ENCODE measurements around the gene MAP3K19.
"Not testable (repeated sequence)": the region's sequence is repeated elsewhere in the genome, so short reads cannot be mapped to it uniquely, and the experiment has no call there.

MAP3K19 gene

GRCh38 chr2:134988994-134989605, 58.1 kb downstream of the MAP3K19 start:
- DNase-seq (ENCODE audit: low read depth in 2 of 2, low spot score in 1 of 2), result no peak

- DNase-seq (ENCODE audit: low read depth in 2 of 2, low spot score in 1 of 2), result no peak
Measured at GRCh38 chr2:134985061-134985460, 62.2 kb downstream of the MAP3K19 start.

DNA sequence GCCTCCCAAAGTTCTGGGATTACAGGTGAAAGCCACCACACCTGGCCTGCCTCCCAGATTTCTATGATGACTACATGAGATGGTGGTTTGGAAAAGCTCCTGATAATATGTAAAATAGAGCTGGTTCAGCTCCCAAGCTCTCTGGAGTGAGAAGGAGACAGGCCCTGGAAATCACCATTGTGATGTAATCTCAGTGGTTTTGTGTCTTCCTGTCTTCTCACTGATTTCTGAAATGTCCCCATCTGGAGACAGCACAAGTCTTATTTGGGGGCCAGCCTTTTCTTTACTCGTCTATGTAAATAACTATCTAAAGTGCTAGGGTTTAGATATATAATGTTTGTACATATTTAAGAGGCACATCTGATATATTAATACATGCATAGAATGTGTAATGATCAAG, 64.6 kb downstream of the MAP3K19 start:
- no peak for DNase-seq (ENCODE audit: low read depth in 2 of 2, low spot score in 1 of 2)

DNA sequence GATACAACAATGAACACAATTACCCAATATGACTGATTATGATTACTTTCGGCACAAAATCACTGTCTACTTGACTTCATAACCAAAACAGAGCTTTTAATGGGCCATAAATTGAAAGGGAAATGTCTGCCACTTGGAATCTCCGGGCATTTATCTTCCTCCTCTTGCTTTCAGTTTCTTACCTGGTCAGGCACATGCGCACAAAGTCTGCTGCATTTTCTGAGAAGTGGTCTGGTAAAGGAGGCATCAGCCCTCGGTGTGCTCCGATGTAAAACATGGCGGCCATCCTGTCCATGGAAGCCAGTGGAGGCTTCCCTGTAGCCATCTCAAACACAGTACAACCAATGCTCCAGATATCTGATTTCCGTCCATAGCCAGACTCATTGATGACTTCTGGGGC, 66.6 kb downstream of the MAP3K19 start:
- no peak for DNase-seq (ENCODE audit: low read depth in 2 of 2, low spot score in 1 of 2)

DNA sequence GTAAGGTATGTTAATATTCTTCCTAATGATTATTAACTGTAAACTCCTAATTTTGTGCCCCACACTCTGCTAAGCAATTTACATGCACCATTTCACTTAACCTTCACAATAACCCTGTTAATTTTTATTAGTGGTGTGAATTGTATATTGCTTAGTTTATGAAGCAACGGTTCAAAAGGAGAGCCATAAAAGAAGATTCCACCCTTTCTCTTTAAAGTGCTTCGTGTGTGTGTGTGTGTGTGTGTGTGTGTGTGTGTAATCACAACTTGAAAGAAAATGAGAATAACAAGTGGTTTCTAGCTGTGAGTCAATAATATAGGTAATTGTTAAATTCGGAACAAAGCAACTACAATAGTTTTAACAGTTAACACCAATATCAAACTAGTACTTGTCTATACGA, 68.0 kb downstream of the MAP3K19 start:
- no peak for DNase-seq (ENCODE audit: low read depth in 2 of 2, low spot score in 1 of 2)

GRCh38 chr2:134977104-134977503, 70.1 kb downstream of the MAP3K19 start:
- DNase-seq (ENCODE audit: low read depth in 2 of 2, low spot score in 1 of 2), result not testable (repeated sequence)

DNA sequence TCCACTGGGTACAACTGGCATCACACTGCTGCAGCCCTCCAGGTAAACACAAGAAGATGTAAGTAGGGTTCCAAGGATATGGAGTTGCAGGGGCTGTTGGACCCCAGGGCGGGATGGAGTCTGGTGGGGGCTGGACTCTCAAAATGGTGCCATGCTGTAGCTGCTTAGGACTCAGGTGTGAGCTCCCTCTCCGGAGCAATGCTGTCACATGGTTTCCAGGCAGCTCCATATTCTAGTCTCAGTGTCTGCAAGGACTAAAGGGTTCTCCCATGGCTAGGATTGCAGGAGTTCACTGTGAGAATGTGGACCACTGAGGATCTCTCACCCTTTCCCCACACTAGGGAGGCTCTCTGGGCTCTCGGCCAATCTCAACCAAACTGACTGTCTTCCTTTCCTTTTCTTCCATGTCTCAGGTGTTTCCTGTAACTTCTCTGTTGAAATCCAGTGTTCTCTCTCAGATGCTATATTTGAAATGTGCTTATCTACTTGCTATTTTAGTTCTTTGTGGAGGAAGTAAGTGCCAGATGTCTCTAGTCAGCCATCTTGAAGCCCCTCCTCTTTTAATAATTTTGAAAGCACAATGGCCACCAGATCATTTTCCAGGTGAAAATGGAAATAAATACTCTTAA, 71.1 kb downstream of the MAP3K19 start:
- no peak for DNase-seq (ENCODE audit: low read depth in 2 of 2, low spot score in 1 of 2)

- DNase-seq (ENCODE audit: low read depth in 2 of 2, low spot score in 1 of 2), result no peak
Measured at GRCh38 chr2:134975281-134976009, 71.8 kb downstream of the MAP3K19 start.

DNA sequence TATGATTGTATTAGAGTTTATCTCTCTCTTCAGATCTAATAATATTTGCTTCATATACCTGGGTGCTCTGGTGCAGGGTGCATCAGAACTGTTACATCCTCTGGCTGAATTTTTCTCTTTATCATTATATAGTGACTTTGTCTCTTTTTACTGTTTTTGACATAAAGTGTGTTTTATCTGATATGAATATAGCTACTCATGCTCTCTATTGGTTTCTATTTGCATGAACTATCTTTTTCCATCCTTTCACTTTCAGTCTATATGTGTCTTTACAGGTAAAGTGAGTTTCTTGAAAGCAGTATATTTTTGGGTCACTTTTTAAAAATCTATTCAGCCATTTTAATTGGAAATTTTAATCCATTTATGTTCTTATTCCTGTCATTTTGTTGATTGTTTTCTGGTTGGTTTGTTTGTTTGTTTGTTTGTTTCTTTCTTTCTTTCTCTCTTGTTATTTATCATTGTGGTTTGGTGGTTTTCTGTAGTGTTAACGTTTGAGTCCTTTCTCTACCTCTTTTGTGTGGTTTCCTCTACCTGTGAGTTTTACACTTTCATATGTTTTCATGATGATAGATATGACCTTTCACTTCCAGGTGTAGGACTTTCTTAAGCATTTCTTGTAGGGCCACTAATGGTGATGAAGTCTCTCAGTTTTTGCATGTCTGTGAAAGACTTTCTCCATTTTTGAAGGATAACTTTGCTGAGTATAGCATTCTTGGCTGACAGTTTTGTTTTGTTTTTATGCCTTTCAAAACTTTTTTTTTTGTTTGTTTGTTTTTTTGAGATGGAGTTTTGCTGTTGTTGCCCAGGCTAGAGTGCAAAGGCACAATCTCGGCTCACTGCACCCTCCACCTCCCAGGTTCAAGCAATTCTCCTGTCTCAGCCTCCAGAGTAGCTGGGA, 73.8 kb downstream of the MAP3K19 start:
- DNase-seq (ENCODE audit: low read depth in 2 of 2, low spot score in 1 of 2), result no peak

GRCh38 chr2:134967166-134967565, 80.1 kb downstream of the MAP3K19 start:
- not testable (repeated sequence) for DNase-seq (ENCODE audit: low read depth in 2 of 2, low spot score in 1 of 2)

- no peak for DNase-seq (ENCODE audit: low read depth in 2 of 2, low spot score in 1 of 2)
Measured at GRCh38 chr2:134957477-134957876, 89.8 kb downstream of the MAP3K19 start.

- DNase-seq (ENCODE audit: low read depth in 2 of 2, low spot score in 1 of 2), result no peak
Measured at GRCh38 chr2:134955744-134956143, 91.5 kb downstream of the MAP3K19 start.

GRCh38 chr2:134954065-134954464, 93.2 kb downstream of the MAP3K19 start:
- no peak for DNase-seq (ENCODE audit: low read depth in 2 of 2, low spot score in 1 of 2)

- DNase-seq (ENCODE audit: low read depth in 2 of 2, low spot score in 1 of 2), result no peak
Measured at GRCh38 chr2:134952608-134953007, 94.6 kb downstream of the MAP3K19 start.

DNA sequence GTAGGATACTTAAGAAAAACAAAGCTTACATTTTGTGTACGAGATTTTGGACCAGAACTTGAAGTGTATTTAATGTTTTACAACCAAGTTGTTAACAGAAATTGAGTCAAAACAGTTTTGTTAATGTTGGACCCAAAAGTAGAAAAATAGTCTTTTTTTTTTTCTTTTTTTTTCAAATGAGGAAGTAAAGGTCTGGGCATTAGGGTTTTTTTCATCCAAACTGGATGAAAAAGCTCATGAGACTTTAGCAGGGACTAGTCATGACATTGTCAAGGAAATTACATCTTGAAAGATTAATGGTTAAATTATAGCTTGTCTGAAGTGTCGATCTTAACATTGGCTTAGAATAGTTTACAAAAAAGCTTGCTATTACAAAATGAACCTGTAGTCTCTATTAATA, 96.4 kb downstream of the MAP3K19 start:
- DNase-seq (ENCODE audit: low read depth in 2 of 2, low spot score in 1 of 2), result no peak

GRCh38 chr2:134949981-134950708, 97.1 kb downstream of the MAP3K19 start:
- no peak for DNase-seq (ENCODE audit: low read depth in 2 of 2, low spot score in 1 of 2)

DNA sequence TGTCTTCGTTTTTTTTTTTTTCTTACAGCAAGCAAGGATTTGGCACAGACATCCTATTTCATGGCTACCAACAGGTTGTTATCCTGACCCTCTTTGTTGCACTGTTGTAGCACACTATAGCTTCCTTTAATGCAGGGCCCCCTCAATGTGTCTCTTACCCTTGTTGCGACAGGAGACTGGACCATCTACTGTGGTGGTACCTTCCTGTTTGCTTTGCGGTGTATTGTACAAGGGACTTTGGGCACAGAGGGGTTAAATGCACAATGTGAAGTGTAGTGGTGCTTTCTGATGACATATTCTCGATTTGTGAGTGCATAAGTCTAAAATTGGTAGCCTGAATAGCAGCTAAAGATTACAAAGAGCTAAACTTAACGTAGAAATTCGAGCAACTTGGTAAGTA, 101.2 kb downstream of the MAP3K19 start:
- DNase-seq (ENCODE audit: low read depth in 2 of 2, low spot score in 1 of 2), result no peak

DNA sequence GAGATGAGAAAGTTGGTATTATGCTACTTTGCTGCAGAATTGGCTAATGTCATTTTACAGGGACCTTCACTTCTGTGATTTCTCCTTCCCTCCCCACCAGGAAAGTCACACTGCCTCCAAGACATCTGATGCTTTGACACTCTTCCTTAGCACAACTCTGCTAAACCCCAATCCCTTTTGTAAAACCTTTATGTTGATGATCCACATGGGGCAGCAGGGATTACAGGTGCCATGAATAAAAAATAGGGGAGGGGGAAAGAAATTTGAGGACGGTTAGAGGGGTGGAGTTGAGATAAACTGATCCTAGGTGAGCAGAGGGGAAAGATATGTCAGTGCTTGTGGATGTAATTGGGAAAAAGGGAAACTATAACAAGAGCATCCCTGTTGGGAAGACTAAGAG, 102.3 kb downstream of the MAP3K19 start:
- no peak for DNase-seq (ENCODE audit: low read depth in 2 of 2, low spot score in 1 of 2)

DNA sequence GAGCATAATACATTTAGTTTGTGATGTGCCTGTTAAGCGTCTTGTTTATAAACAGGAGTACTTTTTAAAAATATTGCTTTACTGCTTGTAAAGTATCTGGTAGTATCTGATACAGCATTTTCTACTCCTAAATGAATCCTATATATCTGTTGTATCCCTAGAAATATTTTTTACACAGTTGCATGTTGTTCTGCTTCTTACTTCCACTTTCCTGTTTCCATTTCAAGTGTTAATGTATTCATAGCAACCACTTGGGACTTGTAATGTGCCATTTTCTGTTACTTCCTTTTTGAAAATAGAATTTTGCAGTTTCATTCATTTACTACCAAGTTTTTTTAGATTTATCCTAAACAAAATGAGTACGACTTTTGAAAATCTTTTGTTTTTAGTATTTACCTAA, 103.7 kb downstream of the MAP3K19 start:
- no peak for DNase-seq (ENCODE audit: low read depth in 2 of 2, low spot score in 1 of 2)

DNA sequence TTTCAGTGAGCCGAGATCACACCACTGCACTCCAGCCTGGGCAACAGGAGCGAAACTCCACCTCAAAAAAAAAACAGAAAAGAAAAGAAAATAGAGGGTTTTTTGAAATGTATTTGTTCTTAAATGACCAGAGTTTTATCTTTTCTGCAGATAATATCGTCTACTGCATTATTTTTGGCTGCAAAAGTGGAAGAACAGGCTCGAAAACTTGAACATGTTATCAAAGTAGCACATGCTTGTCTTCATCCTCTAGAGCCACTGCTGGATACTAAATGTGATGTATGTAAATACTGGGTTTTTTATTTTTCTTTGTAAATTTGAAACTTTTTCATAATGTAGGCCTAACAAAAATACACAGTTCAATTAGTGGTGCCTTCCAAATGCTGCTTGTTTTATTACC, 110.6 kb downstream of the MAP3K19 start:
- no peak for DNase-seq (ENCODE audit: low read depth in 2 of 2, low spot score in 1 of 2)

DNA sequence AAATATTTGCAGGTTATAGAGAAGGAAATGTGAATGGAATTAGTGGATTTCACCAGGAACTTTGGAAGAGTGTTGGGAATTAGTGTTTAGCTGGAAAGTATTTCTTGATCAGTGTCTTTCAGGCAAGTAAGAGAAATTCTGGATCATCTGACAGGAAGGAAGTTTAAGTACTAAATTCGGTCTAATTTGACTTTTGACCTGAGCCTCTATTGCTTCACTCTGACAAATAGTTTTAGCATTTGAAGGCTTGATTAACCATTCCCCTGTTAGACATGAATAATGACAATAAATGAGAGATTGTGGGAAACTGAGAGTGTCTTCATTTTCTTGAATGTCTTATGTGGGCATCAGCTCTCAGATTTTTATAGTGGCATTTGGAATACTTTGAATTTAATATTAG, 112.6 kb downstream of the MAP3K19 start:
- DNase-seq (ENCODE audit: low read depth in 2 of 2, low spot score in 1 of 2), result no peak
